ENCODE results near the gene FAM25A.

- TF ChIP-seq CTCF (conservative IDR thresholded peaks at IDR 0.05) (no peak), EZH2 (IDR thresholded peaks at IDR 0.05; ENCODE audit: low read depth) (no peak)
Measured at GRCh38 chr10:86988520-86988919, 31.6 kb upstream of the FAM25A start.
